ENCODE measurements around the gene NTSR1.
A peak's percentile ranks its signal among the peaks of the same experiment; 100 is the strongest.

GRCh38 chr20:62794007-62794724, 85.5 kb downstream of the NTSR1 start:
- TF ChIP-seq CTCF (IDR thresholded peaks at IDR 0.05) (no peak), POLR2A (IDR thresholded peaks at IDR 0.05) (peak; percentile 89)

All from right lobe of liver (tissue), 4 donors.